HepG2 (cell line): ENCODE results near the gene SRP9. TPM values are rescaled to one million over a fixed set of nuclear protein-coding genes. Genes with fewer than 3 reads are reported as not detected.
A peak's percentile ranks its signal among the peaks of the same experiment; 100 is the strongest.

Experiments
- BCL6 ChIP-seq: IDR thresholded peaks from 2 replicates; pipeline ENCODE4 v1.6.1; 2016; ENCODE audit warnings: missing genetic modification reagents, missing compliant biosample characterization
- BRF2 ChIP-seq: sonication (generic); formaldehyde crosslinking; IDR thresholded peaks from 2 replicates; pipeline ENCODE4 v1.8.1; 2022; ENCODE audit warnings: mild to moderate bottlenecking, missing genetic modification reagents
- DZIP1 ChIP-seq: sonication (generic); formaldehyde crosslinking; IDR thresholded peaks from 2 replicates; pipeline ENCODE4 v1.5.0; 2020; ENCODE audit warnings: mild to moderate bottlenecking, missing genetic modification reagents
- GATAD2A ChIP-seq: IDR thresholded peaks from 2 replicates; pipeline ENCODE4 v1.6.1; 2016
- HHEX ChIP-seq: IDR thresholded peaks from 2 replicates; pipeline ENCODE4 v1.6.1; 2016; ENCODE audit warnings: control low read depth
- MXI1 ChIP-seq: IDR thresholded peaks from 3 replicates; pipeline ENCODE4 v1.6.1; 2012; ENCODE audit warnings: low read depth, low read length, inconsistent platforms, borderline replicate concordance
- NFKBIZ ChIP-seq: IDR thresholded peaks from 2 replicates; pipeline ENCODE4 v1.6.1; 2018; ENCODE audit warnings: missing genetic modification reagents, missing compliant biosample characterization
- NR2C2 ChIP-seq: sonication (generic); formaldehyde crosslinking; IDR thresholded peaks from 2 replicates; pipeline ENCODE4 v1.4.0; 2020; ENCODE audit warnings: missing genetic modification reagents, mild to moderate bottlenecking, moderate library complexity, borderline replicate concordance
- NR2F6 ChIP-seq, 2 experiments: IDR thresholded peaks; 2 replicates each; pipeline ENCODE4 v1.6.1; 2016; ENCODE audit warnings: antibody characterized with exemption in 1 of 2, mild to moderate bottlenecking in 1 of 2
- ZFAT ChIP-seq: sonication (generic); formaldehyde crosslinking; conservative IDR thresholded peaks from 2 replicates; pipeline ENCODE4 v1.8.1; 2023; ENCODE audit warnings: missing genetic modification reagents, inconsistent platforms
- ZNF10 ChIP-seq: sonication (generic); formaldehyde crosslinking; IDR thresholded peaks from 2 replicates; pipeline ENCODE4 v1.4.0; 2020; ENCODE audit warnings: mild to moderate bottlenecking, low read depth, missing genetic modification reagents, borderline replicate concordance
- ZNF367 ChIP-seq: sonication (generic); formaldehyde crosslinking; IDR thresholded peaks from 2 replicates; pipeline ENCODE4 v1.4.0; 2020; ENCODE audit warnings: missing genetic modification reagents, borderline replicate concordance
- ZNF549 ChIP-seq: sonication (generic); formaldehyde crosslinking; IDR thresholded peaks from 2 replicates; pipeline ENCODE4 v1.5.0; 2020; ENCODE audit warnings: missing genetic modification reagents
- ZNF780A ChIP-seq: sonication (generic); formaldehyde crosslinking; IDR thresholded peaks from 2 replicates; pipeline ENCODE4 v1.8.0; 2022; ENCODE audit warnings: mild to moderate bottlenecking, missing genetic modification reagents, moderate library complexity
- ZNF792 ChIP-seq: IDR thresholded peaks from 2 replicates; pipeline ENCODE4 v1.6.1; 2016
- polyA plus RNA-seq, 8 experiments: library from polyadenylated mRNA; depleted of rRNA in 3 of 8; stranded (reverse) in 7 of 8; unstranded in 1 of 8; fragments of >200 nt; fragmentation: Illumina TruSeq in 4 of 8; extraction: Trizol in 4 of 8; gene quantifications; 2 replicates each; pipeline versions ENCODE4 v1.2.1 to v1.2.3, GENCODE V29; 2011 to 2016; ENCODE audit warnings: low read depth in 4 of 8, missing spikeins in 1 of 8, mixed read lengths in 1 of 8; ENCODE audit not compliant: insufficient read depth in 1 of 8
- total RNA-seq, 5 experiments: library from RNA; depleted of rRNA; stranded (reverse); fragments of >200 nt; fragmentation: Illumina TruSeq; extraction: Trizol; gene quantifications; 2 replicates each; pipeline ENCODE4 v1.2.3, GENCODE V29; 2016; ENCODE audit warnings: low read depth in 1 of 5
- TF ChIP-seq, protein P1 (sequence below): sonication (generic); formaldehyde crosslinking; IDR thresholded peaks from 2 replicates; pipeline ENCODE4 v1.4.0; 2020; ENCODE audit warnings: mild to moderate bottlenecking, missing genetic modification reagents

The SRP9 gene
- total and polyA plus RNA-seq, 2 of the 13 experiments (the other 11 are each of a cell fraction or from before 2014, with no cell fraction given) = 251 to 307 TPM

DNA sequence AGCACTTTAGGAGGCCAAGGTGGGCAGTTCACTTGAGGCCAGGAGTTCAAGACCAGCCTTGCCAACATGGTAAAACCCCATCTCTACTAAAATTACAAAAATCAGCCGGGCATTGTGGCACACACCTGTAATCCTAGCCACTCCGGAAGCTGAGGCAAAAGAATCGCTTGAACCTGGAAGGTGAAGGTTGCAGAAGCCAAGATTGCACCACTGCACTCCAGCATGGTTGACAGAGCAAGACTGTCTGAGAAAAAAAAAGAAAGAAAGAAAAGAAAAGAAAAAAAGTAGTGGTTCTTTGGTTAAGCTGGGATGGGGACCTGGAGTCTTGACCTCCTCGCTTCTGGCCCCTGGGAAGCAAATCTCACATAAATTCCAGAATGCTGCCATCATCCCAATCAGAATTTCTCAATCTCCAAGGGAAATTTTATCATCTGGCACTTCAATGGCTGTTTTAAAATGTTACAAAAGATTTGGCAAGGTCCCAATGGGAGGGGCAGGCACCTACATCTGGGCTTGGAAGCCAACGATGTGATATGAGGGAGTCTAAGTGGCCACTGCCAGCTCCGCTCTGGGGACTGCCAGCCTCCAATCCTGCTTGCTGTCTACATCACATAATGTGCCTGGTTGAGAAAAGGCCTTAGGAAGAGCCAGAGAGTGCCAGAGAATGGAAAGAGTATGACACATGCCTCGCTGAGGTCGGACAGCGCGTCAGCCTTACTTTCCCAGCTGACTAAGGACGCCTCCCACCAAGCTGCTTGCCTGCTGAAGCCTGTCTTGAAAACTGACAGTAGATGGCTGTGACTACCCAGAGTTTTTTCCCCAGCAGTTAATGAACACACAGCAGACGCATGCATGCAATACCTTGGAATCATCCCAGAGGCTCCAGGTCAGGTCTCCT lies 42.1 kb upstream of the SRP9 start (continued):
- no peak for TF ChIP-seq NR2C2 (CRISPR knock-in tag)
- no peak for TF ChIP-seq MXI1
- no peak for TF ChIP-seq DZIP1 (CRISPR knock-in tag)
- TF ChIP-seq ZNF10 = no peak
- TF ChIP-seq ZNF780A (CRISPR knock-in tag) = no peak
- no peak for TF ChIP-seq BRF2 (CRISPR knock-in tag)
- TF ChIP-seq NR2F6 (IDR thresholded peaks at IDR 0.05) = no peak
- TF ChIP-seq NR2F6 (CRISPR knock-in tag; IDR thresholded peaks at IDR 0.05) = no peak
- TF ChIP-seq, protein P1, sequence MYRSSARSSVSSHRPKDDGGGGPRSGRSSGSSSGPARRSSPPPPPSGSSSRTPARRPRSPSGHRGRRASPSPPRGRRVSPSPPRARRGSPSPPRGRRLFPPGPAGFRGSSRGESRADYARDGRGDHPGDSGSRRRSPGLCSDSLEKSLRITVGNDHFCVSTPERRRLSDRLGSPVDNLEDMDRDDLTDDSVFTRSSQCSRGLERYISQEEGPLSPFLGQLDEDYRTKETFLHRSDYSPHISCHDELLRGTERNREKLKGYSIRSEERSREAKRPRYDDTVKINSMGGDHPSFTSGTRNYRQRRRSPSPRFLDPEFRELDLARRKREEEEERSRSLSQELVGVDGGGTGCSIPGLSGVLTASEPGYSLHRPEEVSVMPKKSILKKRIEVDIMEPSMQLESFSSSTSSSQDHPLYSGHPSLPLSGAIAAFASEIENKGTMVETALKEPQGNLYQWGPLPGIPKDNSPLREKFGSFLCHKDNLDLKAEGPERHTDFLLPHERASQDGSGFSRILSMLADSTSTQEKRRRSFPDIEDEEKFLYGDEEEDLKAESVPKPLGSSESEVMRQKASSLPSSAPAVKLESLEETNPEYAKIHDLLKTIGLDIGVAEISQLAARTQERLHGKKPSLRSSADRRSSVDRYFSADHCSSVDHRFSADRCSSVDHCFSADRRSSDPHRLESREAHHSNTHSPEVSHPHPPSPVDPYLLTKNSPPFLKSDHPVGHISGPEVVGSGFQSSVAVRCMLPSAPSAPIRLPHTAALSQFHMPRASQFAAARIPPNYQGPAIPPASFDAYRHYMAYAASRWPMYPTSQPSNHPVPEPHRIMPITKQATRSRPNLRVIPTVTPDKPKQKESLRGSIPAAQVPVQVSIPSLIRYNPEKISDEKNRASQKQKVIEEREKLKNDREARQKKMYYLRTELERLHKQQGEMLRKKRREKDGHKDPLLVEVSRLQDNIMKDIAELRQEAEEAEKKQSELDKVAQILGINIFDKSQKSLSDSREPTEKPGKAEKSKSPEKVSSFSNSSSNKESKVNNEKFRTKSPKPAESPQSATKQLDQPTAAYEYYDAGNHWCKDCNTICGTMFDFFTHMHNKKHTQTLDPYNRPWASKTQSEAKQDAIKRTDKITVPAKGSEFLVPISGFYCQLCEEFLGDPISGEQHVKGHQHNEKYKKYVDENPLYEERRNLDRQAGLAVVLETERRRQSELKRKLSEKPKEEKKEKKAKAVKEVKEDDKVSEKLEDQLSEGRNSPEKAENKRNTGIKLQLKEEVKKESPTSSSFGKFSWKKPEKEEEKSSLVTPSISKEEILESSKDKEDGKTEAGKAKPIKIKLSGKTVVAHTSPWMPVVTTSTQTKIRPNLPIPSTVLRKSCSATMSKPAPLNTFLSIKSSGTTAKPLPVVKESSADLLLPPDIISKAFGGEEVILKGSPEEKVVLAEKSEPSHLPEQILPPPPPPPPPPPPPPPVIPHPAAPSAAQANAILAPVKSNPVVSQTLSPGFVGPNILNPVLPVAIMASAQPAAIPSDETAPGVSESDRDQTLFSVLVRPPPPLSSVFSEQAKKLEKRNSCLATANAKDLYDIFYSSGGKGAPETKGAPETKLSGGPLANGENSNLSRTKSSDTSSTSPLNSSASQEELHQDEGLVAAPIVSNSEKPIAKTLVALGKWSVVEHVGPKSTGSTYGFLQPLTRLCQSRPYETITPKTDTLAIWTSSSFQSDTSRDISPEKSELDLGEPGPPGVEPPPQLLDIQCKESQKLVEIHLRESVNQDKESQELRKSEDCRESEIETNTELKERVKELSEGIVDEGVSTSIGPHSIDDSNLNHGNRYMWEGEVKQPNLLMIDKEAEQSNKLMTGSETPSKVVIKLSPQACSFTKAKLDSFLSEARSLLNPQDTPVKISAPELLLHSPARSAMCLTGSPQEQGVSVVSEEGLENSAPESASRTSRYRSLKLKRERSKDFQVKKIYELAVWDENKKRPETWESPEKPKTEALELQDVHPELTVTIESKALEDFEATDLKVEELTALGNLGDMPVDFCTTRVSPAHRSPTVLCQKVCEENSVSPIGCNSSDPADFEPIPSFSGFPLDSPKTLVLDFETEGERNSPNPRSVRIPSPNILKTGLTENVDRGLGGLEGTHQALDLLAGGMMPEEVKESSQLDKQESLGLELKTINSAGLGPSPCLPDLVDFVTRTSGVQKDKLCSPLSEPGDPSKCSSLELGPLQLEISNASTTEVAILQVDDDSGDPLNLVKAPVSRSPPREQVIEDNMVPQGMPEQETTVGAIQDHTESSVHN = no peak
- TF ChIP-seq GATAD2A (CRISPR knock-in tag) = peak; percentile 29; the same call in 1 of the 2 replicates
- TF ChIP-seq ZNF367 (CRISPR knock-in tag) = no peak
- TF ChIP-seq HHEX (CRISPR knock-in tag) = no peak
- no peak for TF ChIP-seq ZFAT (CRISPR knock-in tag)
- TF ChIP-seq ZNF792 (CRISPR knock-in tag) = no peak
- no peak for TF ChIP-seq NFKBIZ
- TF ChIP-seq BCL6 (CRISPR knock-in tag) = no peak
- TF ChIP-seq ZNF549 (CRISPR knock-in tag) = no peak
